OCI-LY1 (cell line): ENCODE data around the gene LIMA1.

ENCODE experiments used
- EZH2 ChIP-seq: fragments of 200-600 bp; sonication (generic), shearing (Covaris generic); IDR thresholded peaks from 2 replicates; pipeline ENCODE4 v1.8.0; 2017; ENCODE audit warnings: borderline replicate concordance, mixed run types, mild to moderate bottlenecking, antibody characterized with exemption, low read length, moderate library complexity, mixed read lengths
- TF ChIP-seq, protein P1 (sequence below): fragments of 200-600 bp; sonication (generic), shearing (Covaris generic); IDR thresholded peaks from 2 replicates; pipeline ENCODE4 v1.5.1; 2017; ENCODE audit warnings: mild to moderate bottlenecking, antibody characterized with exemption, low read length, moderate library complexity, mixed read lengths

DNA sequence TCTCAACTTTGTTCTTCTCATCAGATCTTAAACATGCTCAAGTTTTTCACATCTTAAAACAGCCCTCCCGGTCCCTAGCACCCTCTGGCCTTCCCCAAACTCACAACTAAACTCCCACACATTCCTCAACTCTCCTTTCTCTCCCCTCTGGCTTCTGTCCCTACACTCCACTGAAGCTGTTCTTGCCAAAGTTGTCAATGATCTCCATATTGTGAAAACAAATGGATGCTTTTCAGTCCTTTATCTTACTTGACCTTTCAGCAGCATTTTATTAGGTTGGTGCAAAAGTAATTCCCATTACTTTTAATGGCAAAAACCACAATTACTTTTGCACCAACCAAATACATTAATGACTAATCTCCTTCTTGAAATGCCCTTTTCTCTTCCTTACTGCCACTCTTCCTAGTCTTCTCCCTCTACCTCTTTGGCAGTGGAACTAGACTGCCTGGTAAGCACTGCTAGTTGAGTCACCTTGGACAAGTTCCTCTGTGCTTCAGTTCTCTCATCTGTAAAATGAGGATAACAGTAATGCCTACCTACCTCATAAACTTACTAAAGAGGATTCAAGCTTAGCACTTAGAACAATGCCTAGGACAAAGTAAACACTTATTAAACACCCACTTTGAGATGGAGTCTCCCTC lies 132.2 kb downstream of the LIMA1 start:
- no peak for TF ChIP-seq EZH2
- TF ChIP-seq, protein P1, sequence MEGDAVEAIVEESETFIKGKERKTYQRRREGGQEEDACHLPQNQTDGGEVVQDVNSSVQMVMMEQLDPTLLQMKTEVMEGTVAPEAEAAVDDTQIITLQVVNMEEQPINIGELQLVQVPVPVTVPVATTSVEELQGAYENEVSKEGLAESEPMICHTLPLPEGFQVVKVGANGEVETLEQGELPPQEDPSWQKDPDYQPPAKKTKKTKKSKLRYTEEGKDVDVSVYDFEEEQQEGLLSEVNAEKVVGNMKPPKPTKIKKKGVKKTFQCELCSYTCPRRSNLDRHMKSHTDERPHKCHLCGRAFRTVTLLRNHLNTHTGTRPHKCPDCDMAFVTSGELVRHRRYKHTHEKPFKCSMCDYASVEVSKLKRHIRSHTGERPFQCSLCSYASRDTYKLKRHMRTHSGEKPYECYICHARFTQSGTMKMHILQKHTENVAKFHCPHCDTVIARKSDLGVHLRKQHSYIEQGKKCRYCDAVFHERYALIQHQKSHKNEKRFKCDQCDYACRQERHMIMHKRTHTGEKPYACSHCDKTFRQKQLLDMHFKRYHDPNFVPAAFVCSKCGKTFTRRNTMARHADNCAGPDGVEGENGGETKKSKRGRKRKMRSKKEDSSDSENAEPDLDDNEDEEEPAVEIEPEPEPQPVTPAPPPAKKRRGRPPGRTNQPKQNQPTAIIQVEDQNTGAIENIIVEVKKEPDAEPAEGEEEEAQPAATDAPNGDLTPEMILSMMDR = no peak
